SKM-1 (cell line): ENCODE measurements around the gene ZNF792.
"Not testable (repeated sequence)": the region's sequence is repeated elsewhere in the genome, so short reads cannot be mapped to it uniquely, and the experiment has no call there.

Experiments
- DNase-seq: peaks from one replicate; lab custom pipeline; 2025; ENCODE audit not compliant: unreplicated experiment; lab: John Stamatoyannopoulos, UW

ZNF792 gene

GRCh38 chr19:34926361-34926684 lies 37.7 kb downstream of the ZNF792 start:
- DNase-seq, result no peak

GRCh38 chr19:34925278-34925855 lies 38.7 kb downstream of the ZNF792 start:
- no peak for DNase-seq

- not testable (repeated sequence) for DNase-seq
Observed at GRCh38 chr19:34920090-34920786, 43.8 kb downstream of the ZNF792 start.

GRCh38 chr19:34918190-34918589 lies 45.8 kb downstream of the ZNF792 start:
- no peak for DNase-seq

- not testable (repeated sequence) for DNase-seq
Observed at GRCh38 chr19:34917144-34917543, 46.9 kb downstream of the ZNF792 start.

- DNase-seq, result no peak
Observed at GRCh38 chr19:34910770-34911169, 53.3 kb downstream of the ZNF792 start.
